GM12891 (cell line): ENCODE measurements around the gene UCHL5.

ENCODE experiments used
- POLR2A ChIP-seq: IDR thresholded peaks from 2 replicates; pipeline ENCODE4 v1.6.1; 2011; ENCODE audit warnings: low read depth, low read length, control low read depth
- SPI1 ChIP-seq: IDR thresholded peaks from 2 replicates; pipeline ENCODE4 v1.6.1; 2011; ENCODE audit warnings: low read depth, low read length, control low read depth
- TAF1 ChIP-seq: IDR thresholded peaks from 2 replicates; pipeline ENCODE4 v1.6.1; 2011; ENCODE audit warnings: low read depth, low read length, control low read depth

DNA sequence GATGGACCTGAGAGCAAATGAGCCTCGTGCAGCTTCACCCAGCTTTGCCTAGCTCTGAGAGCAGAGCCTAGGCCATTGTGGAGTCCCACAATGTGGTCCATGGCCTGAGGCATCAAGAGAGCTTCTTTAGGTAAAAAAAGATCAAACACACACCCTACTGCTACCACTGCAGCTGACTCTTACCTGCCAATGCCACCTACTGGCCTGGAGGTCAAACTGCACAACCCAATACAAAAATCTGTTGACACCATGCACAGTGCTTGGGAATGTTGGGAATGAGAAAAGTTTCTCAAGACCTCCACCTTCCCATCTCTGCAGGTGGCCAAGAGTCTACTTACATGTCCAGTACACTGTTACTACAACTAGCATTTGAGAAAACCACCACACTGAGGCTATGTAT lies 60.6 kb downstream of the UCHL5 start:
- TF ChIP-seq POLR2A (no peak), SPI1 (no peak), TAF1 (no peak)
